NCI-H1436 (cell line): ENCODE measurements around the gene GYS2.
"Not testable (repeated sequence)": the region's sequence is repeated elsewhere in the genome, so short reads cannot be mapped to it uniquely, and the experiment has no call there.

ENCODE experiments used
- DNase-seq: peaks from one replicate; lab custom pipeline; 2025; lab: John Stamatoyannopoulos, UW

The GYS2 gene

DNA sequence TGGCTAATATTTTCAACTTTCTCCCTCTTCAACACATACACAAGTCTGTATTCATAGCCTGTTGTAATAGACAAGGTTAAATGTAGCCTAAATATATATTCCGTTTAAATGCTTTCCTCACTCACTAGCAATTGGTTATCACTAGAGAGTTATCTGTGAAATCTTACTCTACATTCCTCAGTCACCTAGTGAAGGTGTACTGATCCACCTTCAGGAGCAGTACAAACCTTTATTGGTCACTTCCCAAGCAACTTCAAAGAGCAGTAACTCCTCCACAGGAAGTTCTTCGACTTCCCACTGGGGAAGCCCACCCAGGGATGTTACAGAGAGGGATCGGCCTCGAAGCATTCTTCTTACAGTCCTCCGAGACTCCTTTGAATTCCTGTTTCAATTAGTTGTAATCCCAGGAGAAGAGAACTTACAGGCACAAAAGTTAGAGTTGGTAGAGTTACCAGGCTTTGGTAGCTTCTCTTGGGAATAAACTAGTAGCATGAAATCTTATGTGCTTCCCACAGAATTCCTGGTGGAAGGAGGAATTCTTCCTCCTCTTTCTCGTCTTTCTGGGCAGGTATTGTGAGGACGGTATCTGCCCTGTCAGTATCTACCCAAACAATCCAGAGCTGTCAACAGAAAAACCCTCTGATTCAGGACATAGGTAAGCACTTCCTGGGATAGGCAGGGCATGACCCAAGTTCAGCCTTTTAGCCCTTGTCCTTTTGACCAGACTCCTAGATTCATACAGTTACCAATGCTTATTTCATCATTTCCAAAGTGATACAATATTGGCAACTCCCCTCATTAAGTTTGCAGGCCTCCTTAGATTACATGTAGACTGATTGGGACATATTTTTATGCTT is at the start of gene GYS2:
TSS of gene GYS2 (minus strand) at position 603 of the 857 bp plus-strand sequence. CDS start at position 348, 255 bp downstream.
- DNase-seq = no peak

DNA sequence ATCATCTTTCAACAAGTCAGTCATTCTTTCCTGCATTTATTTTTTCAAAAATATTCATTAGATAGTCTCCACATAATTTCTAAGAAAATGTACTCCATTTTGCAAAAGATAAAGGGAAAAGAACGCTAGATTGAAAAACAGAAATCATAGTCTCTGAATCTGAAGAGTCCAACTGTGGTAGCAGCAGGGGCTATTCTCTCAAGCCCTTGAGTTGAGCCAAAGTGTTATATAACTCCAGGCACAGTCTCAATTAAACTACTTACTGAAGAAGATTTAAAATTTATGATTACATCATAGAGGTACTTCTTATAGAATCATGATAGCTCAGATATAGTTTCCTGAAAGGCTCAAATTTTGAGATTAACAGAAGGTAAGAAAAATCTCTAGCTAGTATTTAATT is 47.2 kb upstream of the GYS2 start:
- DNase-seq = no peak

DNA sequence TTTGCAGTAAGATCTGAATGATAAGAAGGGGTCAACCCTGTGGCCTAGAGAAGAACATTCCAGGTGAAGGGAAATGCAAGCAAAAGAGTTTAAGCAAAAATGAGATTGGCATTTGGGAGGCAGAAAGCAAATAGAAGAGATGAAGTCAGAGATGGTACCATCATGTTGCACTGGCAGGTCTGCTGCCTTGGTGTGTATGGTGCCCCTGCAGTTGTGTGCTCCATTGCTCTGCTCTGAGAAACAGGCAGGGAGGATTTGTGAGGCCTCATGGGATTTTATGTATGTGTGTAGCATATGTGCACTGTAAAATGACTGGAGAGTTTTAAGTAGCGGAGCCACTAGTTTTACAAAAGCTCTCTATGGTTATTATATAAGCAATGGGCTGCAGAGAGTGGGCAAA is 46.4 kb upstream of the GYS2 start:
- no peak for DNase-seq

DNA sequence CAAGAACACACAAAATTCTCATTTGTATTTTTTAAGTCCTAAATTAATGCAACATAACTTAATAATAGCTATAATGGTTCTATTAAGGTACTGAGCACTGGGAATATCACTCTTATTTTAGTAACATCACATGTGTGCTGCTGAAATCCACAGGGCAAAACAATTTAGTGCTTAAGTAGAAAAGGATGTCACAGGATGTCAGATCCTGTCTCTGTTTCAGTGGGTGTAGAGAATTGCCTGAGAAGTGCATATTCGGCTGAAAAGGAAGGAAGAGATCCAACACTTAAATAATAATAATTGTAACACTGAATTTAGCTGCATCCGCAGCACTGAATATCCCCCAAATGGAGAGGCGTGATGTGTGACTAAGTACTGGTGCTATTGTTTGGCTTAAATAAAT is 44.4 kb upstream of the GYS2 start:
- no peak for DNase-seq

DNA sequence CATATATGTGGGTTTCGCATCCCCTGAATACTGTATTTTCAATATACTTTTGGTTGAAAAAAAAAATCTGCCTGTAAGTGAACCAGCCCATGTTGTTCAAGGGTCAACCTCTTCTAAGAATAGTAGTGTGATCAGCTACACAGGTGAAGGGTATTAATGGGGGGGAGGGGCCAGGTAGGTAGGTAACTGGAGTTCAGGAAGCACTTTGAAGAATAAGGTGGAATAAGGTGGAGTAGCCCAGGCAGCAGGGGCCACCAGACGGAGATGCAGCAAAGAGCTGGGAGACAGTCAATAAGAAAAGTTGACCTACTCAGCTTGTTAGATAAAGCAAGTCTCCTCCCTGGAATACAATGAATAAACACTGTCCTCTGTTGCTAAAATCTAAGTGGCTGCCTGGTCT is 43.7 kb upstream of the GYS2 start:
- no peak for DNase-seq

DNA sequence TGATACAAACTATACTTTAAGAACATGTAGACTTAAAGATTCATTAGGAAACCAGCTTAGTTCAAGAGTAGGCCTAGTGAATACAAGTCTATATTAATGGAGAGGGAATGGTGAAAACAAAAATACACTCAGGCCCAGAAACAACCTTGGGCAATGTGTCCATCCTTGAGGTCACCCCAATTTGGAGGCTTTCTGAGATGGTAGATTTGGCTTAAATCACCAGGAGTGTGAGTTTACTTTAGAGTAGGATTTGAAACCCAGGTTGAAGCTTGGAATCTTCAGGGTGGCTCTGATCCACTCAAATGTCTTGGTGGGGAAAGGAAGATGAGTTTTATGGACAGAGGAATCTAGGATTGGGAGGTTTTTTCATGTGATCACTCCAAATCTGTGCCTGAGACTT is 42.5 kb upstream of the GYS2 start:
- no peak for DNase-seq

DNA sequence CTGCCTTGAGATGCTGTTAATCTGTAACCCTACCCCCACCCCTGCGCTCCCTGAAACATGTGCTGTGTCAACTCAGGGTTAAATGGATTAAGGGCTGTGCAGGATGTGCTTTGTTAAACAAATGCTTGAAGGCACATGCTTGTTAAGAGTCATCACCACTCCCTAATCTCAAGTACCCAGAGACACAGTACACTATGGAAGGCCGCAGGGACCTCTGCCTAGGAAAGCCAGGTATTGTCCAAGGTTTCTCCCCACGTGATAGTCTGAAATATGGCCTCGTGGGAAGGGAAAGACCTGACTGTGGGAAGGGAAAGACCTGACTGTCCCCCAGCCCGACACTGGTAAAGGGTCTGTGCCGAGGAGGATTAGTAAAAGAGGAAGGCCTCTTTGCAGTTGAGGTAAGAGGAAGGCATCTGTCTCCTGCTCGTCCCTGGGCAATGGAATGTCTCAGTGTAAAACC is 40.4 kb upstream of the GYS2 start:
- not testable (repeated sequence) for DNase-seq

DNA sequence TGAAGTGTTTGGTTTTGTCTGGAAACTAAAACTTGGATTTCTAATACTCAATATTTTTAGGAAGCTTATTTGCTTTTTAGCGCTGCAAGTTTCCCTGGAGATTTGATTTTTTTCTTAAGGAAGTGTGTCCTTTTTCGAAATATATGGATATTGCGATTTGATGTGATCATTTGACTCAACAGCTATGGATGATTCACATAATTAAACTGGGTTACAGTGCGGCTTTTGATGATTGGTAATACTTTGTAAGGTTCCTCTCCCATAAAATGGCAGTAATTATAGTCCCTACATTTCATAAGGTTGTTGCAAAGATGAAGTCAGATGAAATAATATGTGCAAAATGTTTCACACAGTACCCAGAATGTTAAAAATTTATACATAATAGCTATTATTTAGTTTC is 39.9 kb upstream of the GYS2 start:
- no peak for DNase-seq

DNA sequence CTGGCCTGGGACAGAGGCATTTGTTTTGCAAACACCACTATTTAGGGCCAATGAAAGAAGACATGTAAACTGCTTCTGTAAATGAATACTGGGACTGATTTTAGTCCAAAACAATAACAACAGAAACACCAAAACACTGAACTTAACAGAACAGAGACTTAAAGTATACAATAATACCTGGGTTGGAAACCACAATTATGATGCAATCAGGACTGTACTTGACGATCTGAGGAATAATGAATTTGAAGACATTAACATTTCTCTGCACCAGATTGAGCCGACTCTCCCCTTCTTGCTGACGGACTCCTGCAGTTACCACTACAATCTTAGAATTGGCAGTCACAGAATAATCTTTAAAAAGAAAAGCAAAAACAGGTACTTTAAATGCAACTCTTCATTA is 39.1 kb upstream of the GYS2 start:
- no peak for DNase-seq

DNA sequence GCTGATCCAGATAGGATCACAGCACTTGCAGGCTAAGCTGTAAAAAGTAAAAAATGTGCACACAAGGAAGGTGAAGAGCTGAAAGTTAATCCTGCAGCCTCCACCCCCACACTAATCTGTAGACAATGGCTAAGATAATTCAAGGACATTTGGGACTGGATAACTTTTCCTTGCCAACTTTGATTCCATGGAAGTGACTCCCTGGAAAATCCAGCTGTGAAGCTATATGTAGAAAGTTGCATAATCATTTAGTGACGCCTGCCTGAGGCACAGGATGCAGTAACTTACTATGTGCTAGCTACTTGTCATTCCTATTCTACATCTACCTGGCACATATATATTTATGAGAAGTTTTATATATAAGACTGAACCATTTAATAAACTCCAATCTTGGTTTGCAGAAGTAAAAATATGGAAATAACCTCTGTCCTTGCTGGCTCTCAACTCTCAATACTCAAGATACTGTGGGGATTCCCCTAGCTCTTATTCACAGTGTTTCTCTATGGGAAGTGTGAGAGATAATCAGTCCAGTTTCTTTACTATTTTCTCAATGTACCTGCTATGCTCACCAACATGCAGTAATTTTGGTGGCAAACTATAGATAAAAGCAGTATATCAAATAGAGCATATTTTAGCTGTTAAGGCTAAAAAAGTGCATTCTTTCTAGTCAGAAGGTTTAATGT is 38.2 kb upstream of the GYS2 start:
- DNase-seq = no peak

DNA sequence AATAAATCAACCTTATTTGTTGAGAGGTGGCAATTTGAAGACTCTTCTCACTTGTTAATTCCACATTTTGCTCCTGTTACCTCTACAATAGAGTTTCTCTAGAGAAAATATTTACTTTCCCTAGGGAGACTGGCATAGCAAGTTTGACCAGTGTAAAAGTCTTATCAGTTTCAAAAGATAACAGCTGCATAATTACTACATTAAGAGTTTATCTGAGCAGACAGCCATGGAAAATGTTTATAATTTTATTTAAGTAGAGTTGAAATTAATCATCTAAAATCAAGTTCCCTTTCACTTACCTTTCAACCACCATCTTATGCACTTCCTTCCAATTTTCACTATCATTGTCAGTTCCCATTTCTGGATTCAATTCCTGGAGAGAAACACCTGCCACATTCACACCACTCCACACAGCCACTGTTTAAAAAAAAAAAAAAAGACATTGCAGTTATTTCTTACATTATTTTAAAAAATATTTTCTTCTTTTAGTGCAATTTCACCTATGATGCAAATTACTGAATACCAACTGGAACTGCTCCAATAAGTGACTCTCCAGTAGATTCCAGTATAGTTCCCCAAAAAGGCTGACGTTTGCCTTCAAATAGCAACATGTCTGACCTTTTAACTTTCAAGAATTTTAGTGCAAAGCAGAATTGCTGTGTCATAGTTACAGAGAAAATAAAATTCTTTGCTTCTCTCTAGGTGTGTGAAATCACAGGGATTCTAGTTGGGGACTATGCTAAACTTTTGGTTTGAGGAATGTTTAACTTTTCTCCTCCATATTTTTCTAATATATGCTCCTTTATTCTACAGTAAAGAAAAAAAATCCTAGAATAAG is 33.6 kb upstream of the GYS2 start:
- DNase-seq = no peak

DNA sequence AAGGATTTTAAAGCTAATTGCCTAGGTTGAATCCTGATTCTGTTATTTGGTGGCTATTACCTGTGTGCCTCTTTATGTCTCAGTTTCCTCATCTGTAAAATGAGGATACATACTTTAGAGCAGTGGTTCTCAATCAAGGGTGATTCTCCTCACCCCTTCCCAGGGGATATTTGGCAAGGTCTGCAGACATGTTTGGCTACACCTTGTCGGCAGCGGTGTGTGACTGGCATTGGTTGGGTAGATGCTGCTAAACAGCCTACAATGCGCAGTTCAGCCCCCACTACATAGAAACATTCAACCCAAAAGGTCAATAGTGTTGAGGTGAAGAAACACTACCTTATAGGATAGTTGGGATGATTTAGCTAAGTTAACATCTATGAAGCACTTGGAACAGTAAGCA is 29.6 kb upstream of the GYS2 start:
- DNase-seq = no peak

DNA sequence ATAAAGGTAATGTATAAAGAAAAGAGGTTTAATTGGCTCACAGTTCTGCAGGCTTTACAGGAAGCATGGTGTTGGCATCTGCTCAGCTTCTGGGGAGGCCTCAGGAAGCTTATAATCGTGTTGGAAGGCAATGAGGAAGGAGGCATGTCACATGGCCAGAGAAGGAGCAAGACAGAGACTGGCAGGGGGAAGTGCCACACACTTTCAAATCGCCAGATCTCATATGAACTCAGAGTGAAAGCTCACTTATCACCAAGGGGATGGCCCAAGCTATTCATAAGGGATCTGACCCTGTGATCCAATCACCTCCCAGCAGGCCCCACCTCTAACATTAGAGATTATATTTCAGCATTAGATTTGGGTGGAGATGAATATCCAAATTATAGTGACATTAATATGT is 26.7 kb upstream of the GYS2 start:
- DNase-seq = no peak

DNA sequence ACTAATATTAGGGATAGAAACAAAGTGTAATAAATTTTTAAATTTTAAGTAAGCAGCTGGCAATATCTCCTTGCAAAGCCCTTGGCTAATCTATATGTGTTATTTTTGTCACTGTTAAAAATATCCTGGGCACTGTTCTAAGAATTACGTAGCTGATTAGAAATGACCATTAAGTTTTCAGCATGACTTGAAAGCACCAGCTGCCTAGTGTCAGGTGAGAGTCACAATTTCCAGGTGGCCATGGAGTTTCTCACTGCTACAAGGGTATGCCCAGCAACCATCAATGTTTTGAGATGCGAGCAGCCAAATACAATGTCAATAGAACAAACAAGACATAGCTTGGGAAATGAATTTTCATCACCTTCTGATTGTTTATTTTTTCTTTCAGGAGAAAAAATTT is 23.3 kb upstream of the GYS2 start:
- no peak for DNase-seq

DNA sequence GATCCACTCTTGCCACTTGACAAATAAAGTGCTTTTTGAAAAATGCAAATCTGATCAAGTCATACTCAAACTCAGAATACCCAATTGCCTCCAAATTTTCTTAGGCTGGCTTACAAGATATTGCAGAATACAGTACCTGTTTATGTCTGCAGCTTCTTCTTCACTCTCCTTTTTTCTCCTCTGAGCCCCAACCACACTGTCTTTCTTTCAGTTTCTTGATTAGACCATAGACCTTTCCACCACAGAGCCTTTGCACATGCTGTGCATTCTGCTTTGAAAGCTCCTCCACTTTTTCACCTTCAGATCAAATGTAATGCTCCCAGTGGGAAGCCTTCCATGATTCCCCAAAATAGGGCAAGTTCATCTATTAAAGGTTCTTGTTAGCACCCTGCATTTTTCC is 13.9 kb upstream of the GYS2 start:
- no peak for DNase-seq

DNA sequence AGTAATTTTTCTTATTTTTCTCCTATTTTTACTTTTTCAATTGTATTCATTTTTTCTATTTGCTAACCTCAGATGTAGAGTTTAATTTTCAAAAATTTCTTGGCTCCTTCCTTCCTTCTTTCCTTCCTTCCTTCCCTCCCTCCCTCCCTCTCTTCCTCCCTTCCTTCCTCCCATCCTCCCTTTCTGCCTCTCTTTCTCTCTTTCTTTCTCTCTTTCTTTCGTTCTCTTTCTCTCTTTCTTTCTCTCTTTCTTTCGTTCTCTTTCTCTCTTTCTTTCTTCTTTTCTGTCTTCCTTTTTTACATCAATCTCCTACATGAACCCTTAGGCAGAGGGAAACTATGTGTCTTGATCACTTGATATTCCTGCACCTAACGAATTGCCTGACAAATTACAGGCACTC is 12.4 kb upstream of the GYS2 start:
- no peak for DNase-seq

DNA sequence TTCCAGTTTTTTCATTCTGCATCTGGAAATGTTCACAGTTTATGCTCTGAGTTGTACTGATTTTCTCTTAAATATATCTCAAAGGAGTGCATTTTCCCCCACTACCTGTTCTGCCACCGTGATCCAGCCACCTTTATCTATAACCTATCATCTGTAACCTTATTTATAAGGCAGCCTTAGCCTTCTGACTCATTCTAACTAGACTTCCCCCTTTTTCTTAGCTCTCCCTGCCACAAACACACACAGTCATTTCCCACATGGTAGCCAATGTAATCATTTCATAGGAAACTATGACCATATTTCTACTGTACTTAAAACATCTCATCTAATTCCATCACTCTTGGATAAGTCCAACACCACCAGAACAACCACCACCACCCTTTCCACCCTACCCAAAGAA is 10.8 kb upstream of the GYS2 start:
- no peak for DNase-seq

DNA sequence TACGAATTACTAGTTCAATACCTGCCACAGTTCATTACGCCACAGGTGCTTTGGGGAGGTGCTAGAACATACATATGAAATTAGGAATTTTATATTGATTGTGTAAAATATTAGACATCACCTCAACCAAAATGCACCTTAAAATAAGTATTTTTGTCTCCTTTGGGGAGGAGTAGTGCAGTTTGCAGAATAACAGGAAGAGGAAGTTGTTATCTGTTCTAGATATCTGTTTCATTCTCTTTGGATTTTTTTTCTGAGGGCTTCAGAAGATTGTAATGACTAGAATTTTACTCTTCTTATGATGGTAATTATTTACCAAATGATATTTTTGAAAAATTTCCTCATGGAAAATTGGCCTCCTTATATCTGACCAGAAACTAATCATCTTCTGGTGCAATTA is 9.9 kb upstream of the GYS2 start:
- no peak for DNase-seq

DNA sequence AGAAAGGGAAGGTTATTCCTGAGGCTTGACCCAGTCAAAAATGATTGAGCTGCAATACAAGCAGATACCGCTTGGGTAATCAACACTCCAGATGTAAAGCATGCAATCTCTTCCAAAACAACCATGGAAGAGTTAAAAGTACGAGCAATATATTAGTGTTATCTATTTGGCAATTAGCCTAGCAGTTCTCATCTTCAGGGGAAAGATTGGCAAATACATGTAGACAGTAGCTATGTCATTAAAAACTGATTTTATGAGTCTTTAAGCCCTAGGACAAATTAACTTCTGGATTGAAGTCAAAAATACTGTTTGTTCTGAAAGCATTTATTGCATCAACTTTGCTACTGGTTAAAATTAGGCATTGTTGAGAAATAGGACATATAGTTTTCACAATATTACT is 9.3 kb upstream of the GYS2 start:
- no peak for DNase-seq

DNA sequence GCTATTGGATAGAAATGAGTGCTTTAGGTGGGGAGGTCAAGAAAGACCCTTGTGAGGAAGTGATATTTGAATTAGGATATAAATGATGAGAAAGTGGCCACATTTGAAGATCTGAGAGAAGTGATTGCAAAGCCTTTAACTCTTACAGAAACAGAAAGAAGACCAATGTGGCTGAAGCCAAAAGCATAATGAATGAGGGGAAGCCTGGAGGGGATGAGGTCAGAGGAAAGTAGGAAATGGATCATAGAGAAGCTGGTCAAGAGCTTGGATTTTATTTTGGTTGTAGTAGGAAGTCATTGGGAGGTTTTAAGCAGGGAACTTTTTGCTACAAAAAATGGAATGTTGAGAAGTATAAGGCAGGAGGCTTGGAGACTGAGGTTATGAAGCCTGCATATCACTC is 3.5 kb upstream of the GYS2 start:
- DNase-seq = no peak

DNA sequence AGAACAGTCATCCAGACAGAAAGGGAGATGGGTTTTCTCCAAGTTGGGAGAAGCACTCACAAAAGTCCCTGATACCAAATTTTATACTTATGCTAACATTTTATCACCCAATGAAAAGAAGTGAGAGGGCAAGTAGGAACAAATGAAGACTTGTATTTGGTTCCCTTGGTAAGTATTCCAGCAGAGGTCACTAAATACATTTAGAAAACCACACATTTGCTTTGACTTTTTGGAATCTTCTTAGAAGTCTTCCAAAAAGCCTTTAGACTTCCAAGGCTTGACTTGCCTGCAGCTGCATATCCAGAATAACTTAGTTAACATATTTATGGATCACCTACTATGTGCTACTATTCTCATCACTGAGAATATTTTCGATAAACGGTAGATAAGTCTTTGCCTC is 3.1 kb upstream of the GYS2 start:
- DNase-seq = no peak

DNA sequence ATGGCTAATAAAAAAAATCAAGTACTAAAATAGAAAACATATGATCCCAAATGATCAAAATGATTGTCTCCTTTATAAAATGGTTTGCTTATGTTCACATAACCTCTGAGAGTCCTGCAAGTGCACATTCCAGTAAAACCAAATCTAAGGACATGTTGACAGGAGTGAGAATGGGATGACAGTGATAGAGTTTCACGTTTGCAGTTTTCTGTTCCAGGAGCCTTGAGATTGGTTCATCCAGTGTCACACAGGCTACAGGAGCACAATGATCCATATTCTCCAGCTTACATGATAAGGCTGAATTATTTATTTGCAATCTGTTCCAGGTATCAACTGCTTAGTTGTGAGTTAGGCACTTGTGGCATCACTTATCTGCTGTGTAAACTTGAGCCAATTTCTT is 1.5 kb upstream of the GYS2 start:
- no peak for DNase-seq

DNA sequence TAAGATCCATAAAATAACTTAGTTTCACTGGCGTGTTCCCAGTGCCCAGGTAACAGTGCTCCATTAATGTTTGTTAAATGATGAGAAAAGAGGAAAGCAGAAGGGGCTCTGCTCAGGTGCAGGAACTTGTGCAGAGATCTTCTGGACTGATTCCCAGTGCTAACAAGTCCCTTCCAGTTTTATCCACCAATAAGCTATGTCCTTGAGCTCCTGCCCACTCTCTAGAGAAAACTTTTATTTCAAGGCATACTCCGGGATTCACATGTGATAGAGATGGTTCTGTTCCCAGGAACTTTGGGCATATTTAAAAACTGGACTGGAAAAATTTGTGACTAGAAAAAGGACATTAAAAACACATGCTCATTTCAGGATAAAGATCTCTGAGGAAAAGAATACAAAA is 1.9 kb downstream of the GYS2 start:
- no peak for DNase-seq
